Activated CD8-positive, alpha-beta memory T cell treated with anti-CD3 and anti-CD28 coated beads, Interleukin-2, amount 50 U/mL, for 1 hour (primary cell): ENCODE measurements around the gene SSBP2.
"Not testable (repeated sequence)": the region's sequence is repeated elsewhere in the genome, so short reads cannot be mapped to it uniquely, and the experiment has no call there.

Experiments
- DNase-seq: peaks from one replicate; pipeline ENCODE4 v3.0.0-alpha.2; 2020; ENCODE audit errors: extremely low read depth

SSBP2 gene

GRCh38 chr5:81729276-81729675 lies 21.6 kb downstream of the SSBP2 start:
- DNase-seq = no peak

DNA sequence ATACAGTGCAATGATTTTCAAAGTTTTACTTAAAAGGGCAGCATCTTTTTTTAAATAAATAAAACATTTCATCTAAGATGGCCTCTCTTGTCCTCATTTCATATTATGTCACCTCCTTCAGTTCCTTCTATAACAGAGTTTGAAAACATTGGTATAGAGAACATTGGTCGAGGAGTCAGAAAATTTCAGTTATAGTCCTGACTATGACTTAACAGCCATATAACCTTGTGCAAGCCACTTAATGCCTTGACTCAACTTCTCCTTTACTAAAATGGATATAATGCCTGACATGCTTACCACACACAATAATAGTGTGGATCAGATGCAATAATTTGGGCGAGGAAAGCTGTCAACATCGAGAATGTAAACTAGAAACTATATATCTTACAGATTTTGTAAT lies 22.6 kb downstream of the SSBP2 start:
- DNase-seq = no peak

DNA sequence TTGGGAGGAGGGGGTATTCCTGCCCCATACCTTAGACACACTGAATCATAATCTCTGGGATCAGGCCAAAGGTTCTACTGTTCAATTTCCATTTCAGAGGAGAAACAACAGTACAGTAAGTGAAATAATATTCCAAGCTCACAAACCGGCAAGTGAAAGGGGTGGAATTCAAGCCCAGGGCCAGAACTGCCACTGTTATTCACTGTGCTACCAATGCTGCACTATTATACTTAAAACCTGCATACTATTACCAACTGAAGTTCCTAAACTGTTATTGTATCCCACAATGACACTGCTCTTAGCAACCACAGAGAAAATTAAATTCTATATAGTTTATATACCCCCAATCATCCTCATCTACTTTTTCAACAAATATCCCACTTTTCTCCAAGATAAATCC lies 24.6 kb downstream of the SSBP2 start:
- no peak for DNase-seq

DNA sequence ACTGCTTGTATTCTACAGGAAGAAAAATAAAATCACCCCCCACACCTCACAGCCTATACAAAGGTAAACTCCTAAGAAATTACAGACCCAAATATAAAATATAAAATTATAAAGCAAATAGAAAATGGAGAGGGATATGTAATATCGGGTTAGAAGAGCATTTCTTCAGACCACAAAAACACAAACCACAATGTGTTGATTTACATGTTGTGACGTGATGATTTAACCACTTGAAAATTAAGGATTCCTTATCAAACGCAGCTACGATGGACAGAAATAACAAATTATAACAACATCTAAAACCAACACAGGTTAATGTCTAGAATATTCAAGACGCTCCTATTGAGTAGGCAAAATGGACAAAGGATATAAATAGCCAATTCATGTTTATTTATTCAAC lies 26.3 kb downstream of the SSBP2 start:
- DNase-seq = no peak

DNA sequence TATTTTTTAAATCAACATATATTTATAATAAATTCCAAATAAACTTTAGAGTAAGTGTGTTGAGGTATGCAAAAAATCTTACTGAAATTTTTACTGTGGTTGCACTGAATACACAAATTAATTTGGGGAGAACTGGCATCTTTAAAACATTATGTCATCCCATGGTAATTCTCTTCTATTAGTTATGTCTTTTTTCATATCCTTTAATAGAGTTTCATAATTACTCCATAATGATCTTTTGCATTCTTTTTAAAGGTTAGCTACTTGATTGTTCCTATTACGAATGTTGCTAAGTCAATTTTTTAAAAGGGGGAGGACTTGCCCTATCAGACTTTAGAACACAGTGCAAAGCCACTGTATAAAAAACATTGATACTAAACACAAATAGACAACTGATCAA lies 26.8 kb downstream of the SSBP2 start:
- DNase-seq = no peak

GRCh38 chr5:81721049-81721448 lies 29.8 kb downstream of the SSBP2 start:
- DNase-seq = no peak

GRCh38 chr5:81719743-81720345 lies 31.1 kb downstream of the SSBP2 start:
- DNase-seq = no peak

GRCh38 chr5:81718300-81718699 lies 32.6 kb downstream of the SSBP2 start:
- no peak for DNase-seq

GRCh38 chr5:81717860-81718259 lies 33.0 kb downstream of the SSBP2 start:
- DNase-seq = no peak

- DNase-seq = no peak
Observed at GRCh38 chr5:81717226-81717625, 33.7 kb downstream of the SSBP2 start.

- DNase-seq = not testable (repeated sequence)
Observed at GRCh38 chr5:81714076-81714475, 36.8 kb downstream of the SSBP2 start.

- no peak for DNase-seq
Observed at GRCh38 chr5:81708889-81709288, 42.0 kb downstream of the SSBP2 start.

DNA sequence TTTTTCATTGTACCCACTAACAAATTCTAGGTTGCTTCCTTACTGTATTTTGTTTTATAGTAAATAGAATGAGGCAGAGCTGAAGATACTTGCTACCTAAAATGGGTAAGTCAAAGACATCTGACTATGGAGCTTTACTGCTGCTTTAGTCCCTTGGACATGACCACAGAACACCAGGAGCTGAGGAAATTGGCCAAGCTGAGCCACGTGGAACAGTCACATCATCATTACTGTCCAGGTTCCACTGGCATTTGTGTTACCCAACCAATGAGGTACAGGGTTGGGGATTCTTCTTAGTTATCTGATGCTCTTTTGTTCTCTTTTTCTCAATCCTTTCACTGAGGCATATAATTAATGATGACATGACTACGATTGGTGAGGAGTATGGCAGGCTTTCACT lies 47.1 kb downstream of the SSBP2 start:
- no peak for DNase-seq

GRCh38 chr5:81700166-81700565 lies 50.7 kb downstream of the SSBP2 start:
- no peak for DNase-seq

GRCh38 chr5:81698813-81699212 lies 52.1 kb downstream of the SSBP2 start:
- no peak for DNase-seq

DNA sequence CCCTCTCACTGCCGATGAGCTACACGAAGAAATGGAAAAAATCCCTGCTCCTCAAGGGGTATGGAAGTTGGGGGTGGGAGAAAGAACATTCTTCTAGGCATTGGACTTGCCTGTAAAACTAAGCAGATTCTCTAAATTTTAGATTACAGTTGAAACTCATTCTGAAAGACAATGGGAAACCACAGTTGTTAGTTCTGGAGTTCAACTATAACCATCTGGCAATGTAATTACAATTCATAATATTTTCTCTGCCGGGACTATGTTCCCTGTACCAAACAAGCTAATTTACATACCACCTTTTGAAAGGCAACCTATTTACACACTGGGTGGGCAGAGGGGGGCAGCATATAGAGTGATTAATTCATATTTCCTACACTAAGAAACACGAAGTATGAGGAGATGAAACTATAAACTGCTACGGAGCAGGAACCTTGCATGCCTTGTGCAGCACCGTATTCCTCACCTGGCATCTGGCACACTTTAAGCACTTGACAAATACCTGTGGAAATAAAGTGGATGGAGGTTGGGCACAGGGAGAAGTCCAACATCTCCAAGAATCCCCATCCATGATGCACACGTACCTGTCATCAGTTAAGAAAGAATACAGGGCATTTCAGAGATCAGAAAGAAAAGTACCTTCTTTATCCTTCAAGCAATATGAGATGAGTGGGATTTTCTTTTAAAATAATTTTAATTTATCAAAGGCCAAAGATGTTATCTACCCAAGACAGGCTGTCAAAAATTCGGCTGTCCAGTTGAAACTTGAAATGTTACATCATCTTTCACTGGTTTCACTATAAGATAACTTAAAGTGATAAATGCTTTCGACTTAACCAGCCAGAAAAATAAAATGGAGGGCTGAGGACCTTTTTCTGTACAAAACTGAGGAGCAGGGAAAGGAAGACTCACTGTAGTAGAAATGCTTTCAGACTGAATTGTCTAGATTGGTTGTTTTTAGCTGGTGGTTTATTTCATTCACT lies 54.2 kb downstream of the SSBP2 start:
- DNase-seq = no peak

DNA sequence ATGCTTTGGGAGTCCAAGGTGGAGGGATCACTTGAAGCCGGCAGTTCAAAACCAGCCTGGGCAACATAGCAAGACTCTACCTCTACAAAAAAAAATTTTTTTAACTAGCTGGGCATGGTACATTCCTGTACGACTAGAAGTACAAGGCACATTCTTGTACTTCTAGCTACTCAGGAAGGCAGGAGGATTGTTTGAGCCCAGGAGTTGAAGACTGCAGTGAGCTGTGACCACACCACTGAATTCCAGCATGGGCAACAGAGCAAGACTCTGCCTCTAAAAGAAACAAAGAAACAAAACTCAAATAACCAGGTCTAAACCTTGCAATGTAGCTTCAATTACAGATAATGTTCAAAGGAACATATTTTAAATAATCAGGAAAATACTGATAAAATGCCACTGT lies 56.2 kb downstream of the SSBP2 start:
- DNase-seq = no peak

DNA sequence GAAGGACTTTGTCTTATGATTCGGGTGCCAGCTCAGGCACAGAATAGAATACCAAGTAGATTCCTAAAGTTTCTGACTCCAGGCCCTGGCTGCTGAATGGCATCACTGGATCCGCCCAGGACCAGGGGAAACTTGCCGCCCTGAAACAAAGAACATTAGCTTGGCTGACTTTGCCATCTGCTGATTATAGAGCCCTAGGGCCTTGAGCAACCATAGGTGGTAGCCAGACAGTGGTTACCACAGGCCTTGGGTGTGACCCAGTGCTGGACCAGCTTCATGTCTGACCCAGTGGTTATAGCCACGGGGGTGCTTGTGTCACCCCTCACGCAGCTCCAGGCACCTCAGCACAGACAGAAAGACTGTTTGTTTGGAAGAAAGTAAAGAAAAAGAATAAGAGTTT lies 62.7 kb downstream of the SSBP2 start:
- DNase-seq = no peak

- no peak for DNase-seq
Observed at GRCh38 chr5:81687292-81687691, 63.6 kb downstream of the SSBP2 start.

DNA sequence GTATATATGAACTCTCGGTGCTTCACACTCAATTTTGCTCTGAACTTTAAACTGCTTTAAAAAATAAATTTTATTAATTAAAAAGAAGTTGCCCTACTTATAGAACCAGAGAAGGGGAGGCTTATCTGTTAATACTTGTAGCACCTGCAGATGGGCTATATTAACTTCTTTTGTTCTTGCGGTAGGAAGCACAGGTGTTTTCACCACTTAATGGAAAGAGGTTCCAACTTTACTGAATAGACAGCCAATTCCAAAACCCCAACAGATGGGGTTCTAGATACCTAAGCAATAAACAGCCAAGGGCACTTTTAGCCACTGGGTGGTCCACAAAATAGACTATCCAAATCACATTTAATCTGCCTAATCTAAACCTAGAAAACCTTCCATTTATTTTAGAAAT lies 65.4 kb downstream of the SSBP2 start:
- no peak for DNase-seq

DNA sequence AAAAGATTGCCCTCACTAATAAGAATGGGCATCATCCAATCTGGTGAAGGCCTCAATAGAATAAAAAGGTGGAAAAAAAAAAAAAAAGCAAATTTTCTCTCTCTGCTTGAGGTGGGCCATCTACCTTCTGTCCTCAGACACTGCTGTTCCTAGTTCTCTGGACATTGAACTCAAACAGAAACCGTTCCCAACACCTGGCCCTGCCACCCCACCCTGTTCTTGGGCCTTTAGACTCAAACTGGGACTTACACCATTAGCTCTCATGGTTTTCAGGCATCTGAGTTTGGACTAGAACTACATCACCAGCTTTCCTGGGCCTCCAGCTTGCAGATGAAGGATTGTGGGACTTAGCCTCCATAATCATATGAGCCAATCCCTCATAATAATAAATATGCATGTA lies 71.0 kb downstream of the SSBP2 start:
- no peak for DNase-seq

DNA sequence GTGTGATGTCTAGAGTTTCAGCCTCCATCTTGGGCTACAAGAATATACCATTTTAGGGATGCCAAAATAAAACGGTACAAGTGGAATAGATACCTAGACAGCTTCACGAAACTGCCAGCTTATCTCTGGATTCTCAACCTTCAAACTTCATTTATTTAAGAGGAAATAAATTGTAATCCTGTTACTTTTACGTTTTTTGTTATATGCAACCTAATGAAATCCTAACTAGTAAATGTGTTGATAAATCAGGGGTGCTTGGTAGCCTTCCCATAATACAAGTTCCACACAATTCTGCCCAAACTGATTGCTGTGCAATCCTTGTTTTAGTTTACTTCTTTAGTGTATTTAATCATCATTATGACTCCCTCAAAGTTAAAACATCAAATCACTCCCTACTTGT lies 75.5 kb downstream of the SSBP2 start:
- no peak for DNase-seq

DNA sequence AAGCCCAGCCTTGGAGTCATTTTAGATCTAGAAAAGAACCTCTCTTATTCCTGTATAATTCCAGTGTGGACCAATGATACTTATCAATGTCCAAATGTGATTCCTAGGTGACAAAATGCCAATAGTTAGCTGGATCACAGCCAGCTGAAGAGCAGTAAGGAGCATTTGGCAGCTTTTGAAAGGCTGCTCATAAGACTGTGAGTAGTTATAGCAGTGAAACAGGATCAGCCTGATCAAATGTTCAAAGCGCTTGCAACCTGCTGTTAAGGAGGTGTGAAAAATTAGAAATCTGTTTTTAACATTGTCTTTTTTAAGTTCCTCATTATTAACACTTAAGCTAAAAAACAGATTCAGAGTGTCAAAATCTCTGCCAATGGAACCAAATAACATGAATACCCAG lies 85.1 kb downstream of the SSBP2 start:
- no peak for DNase-seq
